ENCODE measurements around the gene SH3BP1. TPM values are rescaled to one million over a fixed set of nuclear protein-coding genes. Genes with fewer than 3 reads are reported as not detected.

SH3BP1 gene
- polyA plus RNA-seq, 3 donors = 20.0 to 214 (median 20.0) TPM

DNA sequence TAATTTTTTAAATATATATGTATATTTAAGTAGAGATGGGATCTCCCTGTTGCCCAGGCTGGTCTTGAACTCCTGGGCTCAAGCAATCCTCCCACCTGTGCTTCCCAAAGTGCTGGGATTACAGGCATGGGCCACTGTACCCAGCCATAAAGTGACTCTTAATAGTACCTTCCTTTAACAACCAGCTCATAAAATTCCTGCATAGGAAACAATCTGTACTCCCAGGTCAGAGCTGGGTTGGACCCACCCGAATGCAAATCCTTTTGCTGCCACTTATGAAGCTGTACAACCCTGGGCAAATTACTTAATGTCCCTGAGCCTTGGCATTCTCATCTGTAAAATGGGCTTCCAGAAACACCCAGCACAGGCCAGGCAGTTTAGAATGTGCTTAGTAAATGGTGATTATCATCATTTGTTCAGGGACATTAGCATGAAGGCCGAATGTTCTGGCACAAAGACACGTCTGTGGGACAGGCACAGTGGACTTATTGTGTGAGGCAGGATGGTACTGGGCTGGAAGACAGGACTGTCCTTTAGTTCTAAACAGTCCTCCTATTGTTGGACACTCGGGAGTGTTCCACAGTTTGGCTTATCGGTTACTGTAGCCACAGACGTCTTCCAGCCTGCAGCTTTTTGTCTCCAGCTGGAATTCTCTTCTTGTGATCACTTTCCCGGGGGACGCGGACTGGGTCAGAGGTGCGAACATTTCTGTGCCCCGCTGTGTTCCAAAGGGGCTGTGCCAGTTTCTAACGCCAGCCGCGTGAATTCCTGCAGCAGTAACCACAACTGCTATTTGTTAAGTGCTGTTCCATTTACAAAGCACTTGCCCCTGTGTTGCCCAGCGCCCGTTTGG is 25.0 kb downstream of the SH3BP1 start:
- Mint-ChIP-seq H3K27me3 (ENCODE audit: low read depth in 3 of 3) (peaks cover 0 to 7% (median under 1%) of the 10 kb centered on the region in 3 donors), H3K9me3 (no peaks in the 10 kb centered on the region), H3K36me3 (peaks cover 9 to 27% of the 10 kb centered on the region in 2 donors), H3K4me1 (peaks cover 29% of the 10 kb centered on the region), H3K4me3 (no peak overlapping the region), H3K27ac (no peak overlapping the region)
- Histone ChIP-seq H3K4me1 (ENCODE audit: control insufficient read depth in 1 of 2, insufficient read depth in 2 of 2, low read length in 2 of 2) (peaks cover 28 to 31% of the 10 kb centered on the region in 2 donors), H3K79me2 (ENCODE audit: insufficient read depth, low read length) (peaks cover 53% of the 10 kb centered on the region), H3K36me3 (replicated peaks in 1 of 2; ENCODE audit: control insufficient read depth in 1 of 2, insufficient read depth in 2 of 2, low read length in 2 of 2) (peaks cover 6 to 17% of the 10 kb centered on the region in 2 donors), H3K9ac (ENCODE audit: insufficient read depth, low read length, poor library complexity, severe bottlenecking) (no peak overlapping the region), H3K4me3 (replicated peaks in 1 of 3; ENCODE audit: low read depth in 2 of 3, low read length in 3 of 3) (no peak overlapping the region), H3K4me2 (replicated peaks; ENCODE audit: extremely low read depth, low read length, poor library complexity, severe bottlenecking) (no peak overlapping the region), H3K27me3 (ENCODE audit: control insufficient read depth in 2 of 2, insufficient read depth in 2 of 2, low read length in 2 of 2) (no peaks in the 10 kb centered on the region), H4K20me1 (ENCODE audit: insufficient read depth, low read length) (peaks cover 20% of the 10 kb centered on the region), H2AFZ (ENCODE audit: insufficient read depth, low read depth, low read length, poor library complexity, severe bottlenecking) (no peak overlapping the region), H3K27ac (ENCODE audit: low read depth in 1 of 2, low read length in 2 of 2) (no peak overlapping the region), H3K9me3 (replicated peaks in 1 of 2; ENCODE audit: control insufficient read depth in 1 of 2, insufficient read depth in 1 of 2, low read length in 2 of 2) (no peaks in the 10 kb centered on the region)
- no peak for DNase-seq
- 88% methylated on average over 14 of the region's 16 CpGs for WGBS (ENCODE audit: insufficient coverage)
- TF ChIP-seq, protein P1, sequence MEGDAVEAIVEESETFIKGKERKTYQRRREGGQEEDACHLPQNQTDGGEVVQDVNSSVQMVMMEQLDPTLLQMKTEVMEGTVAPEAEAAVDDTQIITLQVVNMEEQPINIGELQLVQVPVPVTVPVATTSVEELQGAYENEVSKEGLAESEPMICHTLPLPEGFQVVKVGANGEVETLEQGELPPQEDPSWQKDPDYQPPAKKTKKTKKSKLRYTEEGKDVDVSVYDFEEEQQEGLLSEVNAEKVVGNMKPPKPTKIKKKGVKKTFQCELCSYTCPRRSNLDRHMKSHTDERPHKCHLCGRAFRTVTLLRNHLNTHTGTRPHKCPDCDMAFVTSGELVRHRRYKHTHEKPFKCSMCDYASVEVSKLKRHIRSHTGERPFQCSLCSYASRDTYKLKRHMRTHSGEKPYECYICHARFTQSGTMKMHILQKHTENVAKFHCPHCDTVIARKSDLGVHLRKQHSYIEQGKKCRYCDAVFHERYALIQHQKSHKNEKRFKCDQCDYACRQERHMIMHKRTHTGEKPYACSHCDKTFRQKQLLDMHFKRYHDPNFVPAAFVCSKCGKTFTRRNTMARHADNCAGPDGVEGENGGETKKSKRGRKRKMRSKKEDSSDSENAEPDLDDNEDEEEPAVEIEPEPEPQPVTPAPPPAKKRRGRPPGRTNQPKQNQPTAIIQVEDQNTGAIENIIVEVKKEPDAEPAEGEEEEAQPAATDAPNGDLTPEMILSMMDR (IDR thresholded peaks at IDR 0.05) = no peak
- intact Hi-C loops (cut with micrococcal nuclease) = no loop called here

DNA sequence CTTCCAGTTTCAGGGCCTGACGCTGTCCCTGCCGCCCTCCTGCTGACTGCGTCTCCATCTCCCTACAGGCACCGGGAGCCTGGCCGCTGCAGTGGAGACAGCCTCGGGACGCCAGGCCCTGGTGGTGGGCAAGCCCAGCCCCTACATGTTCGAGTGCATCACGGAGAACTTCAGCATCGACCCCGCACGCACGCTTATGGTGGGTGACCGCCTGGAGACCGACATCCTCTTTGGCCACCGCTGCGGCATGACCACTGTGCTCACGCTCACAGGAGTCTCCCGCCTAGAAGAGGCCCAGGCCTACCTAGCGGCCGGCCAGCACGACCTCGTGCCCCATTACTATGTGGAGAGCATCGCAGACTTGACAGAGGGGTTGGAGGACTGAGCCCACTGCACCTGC is 26.0 kb downstream of the SH3BP1 start:
- 96% methylated on average over 23 of the region's 24 CpGs for WGBS (ENCODE audit: insufficient coverage)
- H3K79me2 ChIP-seq (ENCODE audit: insufficient read depth, low read length) = peaks cover 42% of the 10 kb centered on the region
- no peak overlapping the region for H3K4me2 ChIP-seq (replicated peaks; ENCODE audit: extremely low read depth, low read length, poor library complexity, severe bottlenecking)
- H3K27me3 ChIP-seq (ENCODE audit: control insufficient read depth in 2 of 2, insufficient read depth in 2 of 2, low read length in 2 of 2) = no peaks in the 10 kb centered on the region
- peaks cover 10% of the 10 kb centered on the region for H4K20me1 ChIP-seq (ENCODE audit: insufficient read depth, low read length)
- H3K4me3 ChIP-seq (replicated peaks in 1 of 3; ENCODE audit: low read depth in 2 of 3, low read length in 3 of 3) = no peak overlapping the region
- H3K36me3 ChIP-seq (replicated peaks in 1 of 2; ENCODE audit: control insufficient read depth in 1 of 2, insufficient read depth in 2 of 2, low read length in 2 of 2) = peaks cover 6 to 17% of the 10 kb centered on the region in 2 donors
- H3K9ac ChIP-seq (ENCODE audit: insufficient read depth, low read length, poor library complexity, severe bottlenecking) = no peak overlapping the region
- Mint-ChIP-seq H3K9me3 (no peaks in the 10 kb centered on the region), H3K36me3 (peaks cover 9 to 30% of the 10 kb centered on the region in 2 donors), H3K4me3 (no peak overlapping the region), H3K27ac (no peak overlapping the region), H3K27me3 (ENCODE audit: low read depth in 3 of 3) (peaks cover 0 to 4% (median 3%) of the 10 kb centered on the region in 3 donors), H3K4me1 (peaks cover 19% of the 10 kb centered on the region)
- intact Hi-C loops (cut with micrococcal nuclease) = no loop called here
- no peak for DNase-seq
- no peak overlapping the region for H3K27ac ChIP-seq (ENCODE audit: low read depth in 1 of 2, low read length in 2 of 2)
- TF ChIP-seq, protein P1 (IDR thresholded peaks at IDR 0.05) = no peak
- peaks cover 18 to 21% of the 10 kb centered on the region in 2 donors for H3K4me1 ChIP-seq (ENCODE audit: control insufficient read depth in 1 of 2, insufficient read depth in 2 of 2, low read length in 2 of 2)
- no peaks in the 10 kb centered on the region for H3K9me3 ChIP-seq (replicated peaks in 1 of 2; ENCODE audit: control insufficient read depth in 1 of 2, insufficient read depth in 1 of 2, low read length in 2 of 2)
- H2AFZ ChIP-seq (ENCODE audit: insufficient read depth, low read depth, low read length, poor library complexity, severe bottlenecking) = no peak overlapping the region

Measured in CD14-positive monocyte (primary cell).